Gastroesophageal sphincter (tissue), 4 donors: ENCODE data around the gene FBXO45. TPM values are rescaled to one million over a fixed set of nuclear protein-coding genes. Genes with fewer than 3 reads are reported as not detected.
"Not testable (repeated sequence)": the region's sequence is repeated elsewhere in the genome, so short reads cannot be mapped to it uniquely, and the experiment has no call there.

Experiments
- ATAC-seq: fragments of 150-250 bp; one replicate; pipeline ENCODE4 v1.9.1; 2016; ENCODE audit warnings: mild to moderate bottlenecking, moderate library complexity
- H3K27ac ChIP-seq, 4 donors: fragments of 200-600 bp; sonication (generic) in 3 of 4; 1 replicate in 3 of 4; 2 replicates in 1 of 4; pipeline ENCODE4 v1.5.1; 2016 to 2019
- H3K27me3 ChIP-seq: fragments of 200-600 bp; sonication (generic); one replicate; pipeline ENCODE4 v1.5.1; 2019
- H3K36me3 ChIP-seq, 2 donors: fragments of 200-600 bp; sonication (generic); one replicate each; pipeline ENCODE4 v1.5.1; 2019; ENCODE audit warnings: control low read depth in 1 of 2
- H3K4me1 ChIP-seq, 3 donors: fragments of 200-600 bp; sonication (generic); 1 replicate in 2 of 3; 2 replicates in 1 of 3; pipeline ENCODE4 v1.5.1; 2016 to 2019; ENCODE audit warnings: control low read depth in 2 of 3
- H3K4me3 ChIP-seq, 2 donors: fragments of 200-600 bp; sonication (generic); one replicate each; pipeline ENCODE4 v1.5.1; 2019; ENCODE audit warnings: mild to moderate bottlenecking in 1 of 2, moderate library complexity in 1 of 2
- H3K9me3 ChIP-seq, 3 donors: fragments of 200-600 bp; sonication (generic); one replicate each; pipeline ENCODE4 v1.5.1; 2017 to 2019; ENCODE audit warnings: control low read depth in 2 of 3
- EP300 ChIP-seq: sonication (generic); formaldehyde crosslinking; IDR thresholded peaks from one replicate; pipeline ENCODE4 v1.6.1; 2017; ENCODE audit warnings: antibody characterized with exemption, mild to moderate bottlenecking
- POLR2A ChIP-seq, 2 donors: fragments of 450-650 bp; IDR thresholded peaks; one replicate each; pipeline ENCODE4 v1.6.1; 2017; ENCODE audit warnings: antibody characterized with exemption in 2 of 2, mild to moderate bottlenecking in 2 of 2, moderate library complexity in 1 of 2
- POLR2AphosphoS5 ChIP-seq: sonication (generic); formaldehyde crosslinking; IDR thresholded peaks from one replicate; pipeline ENCODE4 v1.6.1; 2017; ENCODE audit warnings: antibody characterized with exemption
- WGBS, 2 donors: methylation state at CpG; one replicate each; pipeline ENCODE4 v1.1.5; 2018; ENCODE audit warnings: low coverage in 1 of 2; 5-methylcytosine and 5-hydroxymethylcytosine counted together
- total RNA-seq, 4 donors: library from RNA; depleted of rRNA; stranded (reverse); fragments of >200 nt; gene quantifications; one replicate each; pipeline ENCODE4 v1.1.0, GENCODE V29; 2016
- TF ChIP-seq, protein P1 (sequence below), 4 experiments: fragments of 200-600 bp in 2 of 4; fragments of 450-650 bp in 2 of 4; sonication (generic) in 1 of 4; IDR thresholded peaks; one replicate each; pipeline ENCODE4 v1.5.1; 2017 to 2019; ENCODE audit warnings: antibody characterized with exemption in 4 of 4, mild to moderate bottlenecking in 2 of 4, moderate library complexity in 2 of 4

Gene FBXO45
- total RNA-seq, 4 donors from 2014 or later = 9.8 to 16.6 (median 13.4) TPM

DNA sequence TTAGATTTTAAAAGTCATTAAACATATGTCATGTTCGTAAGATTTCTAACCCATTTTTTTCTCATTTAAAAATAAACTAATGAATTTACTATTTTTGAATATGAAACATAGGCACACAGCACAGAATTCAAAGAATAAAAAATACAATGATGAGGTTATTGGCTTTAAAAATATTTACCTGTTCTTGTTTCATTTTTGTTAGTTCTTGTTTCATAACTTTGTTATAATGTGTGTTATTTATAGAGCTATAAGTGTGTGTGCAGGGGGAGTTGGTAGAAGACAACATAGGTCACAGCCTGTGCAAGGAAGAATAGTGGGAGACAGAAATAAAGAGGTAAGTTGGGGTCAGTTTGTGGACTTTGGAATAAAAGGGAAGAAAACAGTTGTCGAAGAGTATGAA lies 40.2 kb downstream of the FBXO45 start:
- no peak for ATAC-seq
- WGBS, 2 donors = 91% methylated on average over 2 of the region's 2 CpGs
- no peaks in the 10 kb centered on the region for H3K9me3 ChIP-seq
- H3K36me3 ChIP-seq = no peaks in the 10 kb centered on the region
- no peaks in the 10 kb centered on the region for H3K27me3 ChIP-seq
- H3K4me3 ChIP-seq = no peak overlapping the region
- H3K27ac ChIP-seq = no peak overlapping the region
- peaks cover 0 to 45% (median 3%) of the 10 kb centered on the region in 3 donors for H3K4me1 ChIP-seq
- TF ChIP-seq POLR2AphosphoS5 = no peak
- TF ChIP-seq EP300 = no peak
- TF ChIP-seq POLR2A (IDR thresholded peaks at IDR 0.05) = no peak
- TF ChIP-seq, protein P1, sequence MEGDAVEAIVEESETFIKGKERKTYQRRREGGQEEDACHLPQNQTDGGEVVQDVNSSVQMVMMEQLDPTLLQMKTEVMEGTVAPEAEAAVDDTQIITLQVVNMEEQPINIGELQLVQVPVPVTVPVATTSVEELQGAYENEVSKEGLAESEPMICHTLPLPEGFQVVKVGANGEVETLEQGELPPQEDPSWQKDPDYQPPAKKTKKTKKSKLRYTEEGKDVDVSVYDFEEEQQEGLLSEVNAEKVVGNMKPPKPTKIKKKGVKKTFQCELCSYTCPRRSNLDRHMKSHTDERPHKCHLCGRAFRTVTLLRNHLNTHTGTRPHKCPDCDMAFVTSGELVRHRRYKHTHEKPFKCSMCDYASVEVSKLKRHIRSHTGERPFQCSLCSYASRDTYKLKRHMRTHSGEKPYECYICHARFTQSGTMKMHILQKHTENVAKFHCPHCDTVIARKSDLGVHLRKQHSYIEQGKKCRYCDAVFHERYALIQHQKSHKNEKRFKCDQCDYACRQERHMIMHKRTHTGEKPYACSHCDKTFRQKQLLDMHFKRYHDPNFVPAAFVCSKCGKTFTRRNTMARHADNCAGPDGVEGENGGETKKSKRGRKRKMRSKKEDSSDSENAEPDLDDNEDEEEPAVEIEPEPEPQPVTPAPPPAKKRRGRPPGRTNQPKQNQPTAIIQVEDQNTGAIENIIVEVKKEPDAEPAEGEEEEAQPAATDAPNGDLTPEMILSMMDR (IDR thresholded peaks at IDR 0.05) = no peak

DNA sequence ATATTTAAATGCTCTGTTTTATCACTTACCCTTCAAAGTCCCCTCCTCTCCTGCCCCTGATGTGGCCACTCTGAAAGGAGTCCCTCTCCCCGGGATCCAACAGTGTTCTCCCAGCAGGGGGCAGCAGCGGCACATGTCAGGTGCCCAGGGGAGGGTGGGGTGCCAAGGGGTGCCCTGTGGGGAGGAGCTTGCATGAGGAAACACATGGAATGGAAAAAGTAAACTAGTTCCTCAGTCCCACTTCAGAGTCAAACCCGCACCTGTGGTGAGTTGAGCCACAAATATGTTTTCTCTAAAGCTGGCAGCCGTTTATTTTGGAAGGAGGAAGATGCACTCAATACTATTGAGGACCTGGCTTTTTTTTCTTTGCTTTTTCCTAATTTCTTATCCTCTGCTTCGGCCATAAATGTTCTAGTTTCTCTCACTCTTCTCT lies 40.9 kb downstream of the FBXO45 start:
- Histone ChIP-seq H3K36me3 (no peaks in the 10 kb centered on the region), H3K27me3 (no peaks in the 10 kb centered on the region), H3K4me3 (no peak overlapping the region), H3K9me3 (no peaks in the 10 kb centered on the region), H3K27ac (peak overlapping the region in 3 of 4 donors; percentile 76 to 81 (median 77)), H3K4me1 (peaks cover 0 to 47% (median 3%) of the 10 kb centered on the region in 3 donors)
- TF ChIP-seq, protein P1 (IDR thresholded peaks at IDR 0.05) = peak; percentile 77 to 94 (median 82)
- peak; percentile 27 for TF ChIP-seq POLR2AphosphoS5
- no peak for TF ChIP-seq EP300
- no peak for TF ChIP-seq POLR2A (IDR thresholded peaks at IDR 0.05)
- peak; percentile 94 for ATAC-seq
- WGBS, 2 donors = 7 to 17% methylated on average over 2 to 4 of the region's 5 CpGs

DNA sequence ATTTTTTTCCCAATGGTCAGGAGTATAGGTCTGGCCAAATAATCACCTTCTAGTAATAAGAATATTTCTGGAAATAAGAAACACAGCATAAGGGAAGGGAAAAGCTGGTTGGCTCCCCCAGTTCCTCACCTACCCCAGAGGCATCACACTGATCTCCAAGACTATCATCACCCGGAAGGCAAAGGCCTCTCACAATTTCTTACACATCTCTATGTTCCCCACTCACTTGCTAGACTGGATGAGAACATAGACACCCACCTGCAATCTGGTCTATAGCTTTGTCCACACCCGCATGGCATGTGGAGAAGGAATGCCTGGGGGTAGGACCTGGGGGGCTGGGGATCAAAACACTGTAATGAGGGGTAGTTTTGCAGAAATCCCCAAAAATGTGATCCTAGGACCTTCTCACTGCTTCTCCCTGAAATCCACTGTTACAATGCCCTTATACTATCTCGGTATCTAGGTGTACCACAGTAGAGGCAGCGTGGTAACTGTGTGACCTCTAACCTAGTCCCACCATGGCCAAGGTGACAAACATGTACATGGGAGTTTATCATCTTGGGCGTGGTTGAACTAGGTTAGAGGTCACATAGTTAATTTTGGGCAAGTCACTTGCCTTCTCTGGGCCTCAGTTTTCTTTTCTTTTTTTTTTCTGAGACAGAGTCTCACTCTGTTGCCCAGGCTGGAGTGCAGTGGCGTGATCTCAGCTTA lies 41.5 kb downstream of the FBXO45 start:
- Histone ChIP-seq H3K27me3 (no peaks in the 10 kb centered on the region), H3K9me3 (no peaks in the 10 kb centered on the region), H3K4me3 (no peak overlapping the region), H3K27ac (peak overlapping the region; percentile 14 to 81 (median 76)), H3K36me3 (no peaks in the 10 kb centered on the region), H3K4me1 (peaks cover 0 to 47% (median 3%) of the 10 kb centered on the region in 3 donors)
- no peak for TF ChIP-seq POLR2AphosphoS5
- WGBS, 2 donors = 80 to 96% methylated on average over 3 to 5 of the region's 6 CpGs
- no peak for ATAC-seq

DNA sequence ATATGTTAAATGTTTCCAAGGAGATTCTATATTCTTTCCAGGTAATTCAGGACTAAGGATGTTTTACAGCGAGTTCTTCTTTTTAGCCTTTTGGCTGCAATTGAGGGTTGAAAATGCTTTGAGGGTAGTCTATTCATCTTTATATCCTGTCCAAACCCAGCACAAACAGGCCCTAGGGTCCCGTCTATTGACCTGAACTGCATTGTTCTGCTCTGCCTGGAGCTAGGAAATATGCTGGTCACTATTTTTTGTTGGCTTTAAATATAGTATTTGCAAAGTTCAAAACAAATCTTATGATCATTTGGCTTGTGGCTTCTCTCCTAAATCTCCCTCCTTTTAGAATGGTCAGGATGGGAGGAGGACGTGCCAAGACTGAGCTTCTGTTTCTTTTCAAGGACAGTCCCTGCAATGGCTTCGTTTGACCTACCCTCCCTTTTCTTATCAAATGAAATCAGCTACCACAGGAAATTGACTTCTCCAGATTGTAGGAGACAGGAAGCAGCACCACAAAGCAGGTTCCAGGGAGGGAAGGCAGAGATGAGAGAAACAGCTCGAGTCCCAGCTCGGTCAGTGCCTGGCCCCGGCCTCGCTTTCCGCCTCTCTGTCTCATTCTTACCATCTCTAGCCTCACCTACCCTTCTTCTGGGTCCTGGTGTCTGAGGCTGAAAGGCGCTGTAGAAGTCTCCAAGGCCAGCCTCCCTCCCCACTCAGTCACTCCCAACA lies 43.5 kb downstream of the FBXO45 start:
- peaks cover 0 to 47% (median 3%) of the 10 kb centered on the region in 3 donors for H3K4me1 ChIP-seq
- no peaks in the 10 kb centered on the region for H3K36me3 ChIP-seq
- H3K9me3 ChIP-seq = no peaks in the 10 kb centered on the region
- no peak for ATAC-seq
- peak overlapping the region; percentile 70 to 81 (median 76) for H3K27ac ChIP-seq
- H3K4me3 ChIP-seq = no peak overlapping the region
- 29 to 40% methylated on average over 2 to 8 of the region's 10 CpGs for WGBS, 2 donors
- no peaks in the 10 kb centered on the region for H3K27me3 ChIP-seq
- TF ChIP-seq POLR2AphosphoS5 (peak; percentile 24), EP300 (no peak)

DNA sequence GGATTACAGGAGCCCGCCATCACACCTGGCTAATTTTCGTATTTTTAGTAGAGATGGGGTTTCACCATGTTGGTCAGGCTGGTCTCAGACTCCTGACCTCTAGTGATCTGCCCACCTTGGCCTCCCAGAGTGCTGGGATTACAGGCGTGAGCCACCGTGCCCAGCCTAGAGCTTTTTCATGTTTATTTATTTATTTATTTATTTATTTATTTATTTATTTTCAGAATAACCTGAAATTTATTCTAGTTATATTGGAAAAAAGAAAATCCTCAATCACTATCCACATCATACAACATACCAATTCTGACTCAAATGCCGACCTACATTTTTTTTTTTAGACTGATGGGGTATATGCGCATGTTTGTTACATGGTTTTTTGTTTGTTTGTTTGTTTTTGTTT lies 46.8 kb downstream of the FBXO45 start:
- H3K4me3 ChIP-seq = not testable (repeated sequence)

DNA sequence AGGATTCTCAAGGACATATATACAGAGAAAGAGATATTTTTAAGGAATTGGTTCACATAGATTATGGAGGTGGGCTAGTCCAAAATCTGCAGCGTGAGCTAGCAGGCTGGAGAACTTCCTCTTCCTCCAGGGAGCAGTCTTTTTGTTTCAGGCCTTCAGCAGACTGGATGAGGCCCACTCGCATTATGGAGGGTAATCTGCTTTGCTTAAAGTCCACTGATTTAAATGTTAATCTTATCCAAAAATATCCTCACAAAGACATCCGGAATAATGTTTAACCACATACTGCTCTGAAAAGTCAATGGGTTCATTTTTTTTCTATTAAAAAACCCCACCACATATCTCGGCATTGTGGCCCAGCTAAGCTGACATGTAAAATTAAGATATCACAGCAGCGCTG lies 48.8 kb downstream of the FBXO45 start:
- TF ChIP-seq, protein P1 (IDR thresholded peaks at IDR 0.05) = no peak
- TF ChIP-seq POLR2AphosphoS5 = no peak
- no peak for TF ChIP-seq EP300
- no peak for TF ChIP-seq POLR2A (IDR thresholded peaks at IDR 0.05)
- no peaks in the 10 kb centered on the region for H3K36me3 ChIP-seq
- H3K4me3 ChIP-seq = no peak overlapping the region
- ATAC-seq = no peak
- 59 to 71% methylated on average over 5 of the region's 5 CpGs for whole genome bisulfite sequencing, 2 donors
- H3K4me1 ChIP-seq = peaks cover 7 to 52% (median 11%) of the 10 kb centered on the region in 3 donors
- H3K27me3 ChIP-seq = no peaks in the 10 kb centered on the region
- peak overlapping the region in 3 of 4 donors; percentile 6 to 88 (median 56) for H3K27ac ChIP-seq
- no peaks in the 10 kb centered on the region for H3K9me3 ChIP-seq

More for the DNA sequence above, 46.8 kb downstream of the FBXO45 start:
- not testable (repeated sequence) for H3K27ac ChIP-seq, H3K9me3 ChIP-seq, H3K27me3 ChIP-seq, H3K36me3 ChIP-seq, ATAC-seq
- 96 to 98% methylated on average over 5 to 6 of the region's 6 CpGs for WGBS, 2 donors
- H3K4me1 ChIP-seq = peaks cover 4 to 66% (median 6%) of the 10 kb centered on the region in 3 donors
